ENCODE results near the gene LPIN1.

GRCh38 chr2:11829947-11830707, 83.7 kb downstream of the LPIN1 start:
- TF ChIP-seq USF1 (CRISPR knock-in tag; IDR thresholded peaks at IDR 0.05) (no peak), SP1 (CRISPR knock-in tag; conservative IDR thresholded peaks at IDR 0.05) (no peak), CREB1 (CRISPR knock-in tag; IDR thresholded peaks at IDR 0.05) (no peak), ZNF512 (CRISPR knock-in tag; IDR thresholded peaks at IDR 0.05; ENCODE audit: borderline replicate concordance) (no peak), CTCF (IDR thresholded peaks at IDR 0.05) (no peak), SMAD4 (CRISPR knock-in tag; IDR thresholded peaks at IDR 0.05) (no peak), RELA (CRISPR knock-in tag; IDR thresholded peaks at IDR 0.05; ENCODE audit: borderline replicate concordance) (no peak), NR2C2 (CRISPR knock-in tag; IDR thresholded peaks at IDR 0.05) (no peak), ZNF671 (CRISPR knock-in tag; IDR thresholded peaks at IDR 0.05) (no peak)
